Brain microvascular endothelial cell (primary cell): ENCODE measurements around the gene PIGN.

ENCODE experiments used
- DNase-seq: peaks from one replicate; pipeline ENCODE4 v3.0.0-alpha.2; 2020
- H3K27ac ChIP-seq: fragments of 250-450 bp; sonication (Bioruptor Pico); 2 replicates; pipeline ENCODE4 v1.5.1; 2020; ENCODE audit warnings: mild to moderate bottlenecking, moderate library complexity
- H3K27me3 ChIP-seq: fragments of 250-450 bp; sonication (Bioruptor Pico); replicated peaks from 2 replicates; pipeline ENCODE4 v1.5.1; 2020; ENCODE audit warnings: mild to moderate bottlenecking
- H3K36me3 ChIP-seq: fragments of 250-450 bp; sonication (Bioruptor Pico); replicated peaks from 2 replicates; pipeline ENCODE4 v1.5.1; 2020; ENCODE audit warnings: mild to moderate bottlenecking
- H3K4me3 ChIP-seq: 2 replicates; pipeline ENCODE4 v1.5.1; 2011; ENCODE audit warnings: low read depth, mild to moderate bottlenecking, control low read depth, low read length, moderate library complexity
- in situ Hi-C: cut with HindIII; loops from 2 replicates; pipeline ENCODE4 v1.10.0; 2017; ENCODE audit warnings: low sequenced_read_pairs, low pct_ligation_motif_present
- TF ChIP-seq, protein P1 (sequence below): IDR thresholded peaks from 2 replicates; pipeline ENCODE4 v1.5.1; 2011; ENCODE audit warnings: low read depth, mild to moderate bottlenecking, moderate library complexity, low read length, control low read depth, inconsistent platforms; ENCODE audit errors: missing control alignments

The PIGN gene

DNA sequence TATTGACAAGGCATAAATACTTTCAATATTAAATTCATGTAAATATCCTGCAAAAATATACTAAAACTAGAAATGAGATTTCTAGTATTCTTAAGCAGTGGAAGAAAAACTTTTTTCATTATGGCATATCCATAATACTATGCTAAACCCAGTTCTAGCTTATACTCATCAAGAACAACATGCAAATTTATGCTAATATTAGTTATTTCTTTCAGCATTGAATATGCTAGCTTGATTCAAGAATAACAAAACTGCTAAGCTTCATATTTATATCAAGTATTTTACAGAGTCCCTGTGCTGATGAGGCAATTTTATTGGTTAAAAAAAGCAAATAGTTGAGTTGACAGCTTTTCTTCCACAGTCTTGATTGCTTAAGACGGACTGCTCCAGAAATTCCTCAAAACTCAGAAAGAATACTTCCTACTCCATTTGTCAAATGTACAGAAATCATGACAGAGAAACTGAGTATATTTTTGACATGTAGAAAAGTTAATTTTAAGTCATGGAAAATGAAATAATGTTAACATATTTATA, 105.0 kb downstream of the PIGN start:
- H3K36me3 ChIP-seq = no peaks in the 10 kb centered on the region
- in situ Hi-C loops = no loop called here
- no peak overlapping the region for H3K27ac ChIP-seq
- H3K4me3 ChIP-seq = no peak overlapping the region
- DNase-seq = no peak
- no peaks in the 10 kb centered on the region for H3K27me3 ChIP-seq
- TF ChIP-seq, protein P1, sequence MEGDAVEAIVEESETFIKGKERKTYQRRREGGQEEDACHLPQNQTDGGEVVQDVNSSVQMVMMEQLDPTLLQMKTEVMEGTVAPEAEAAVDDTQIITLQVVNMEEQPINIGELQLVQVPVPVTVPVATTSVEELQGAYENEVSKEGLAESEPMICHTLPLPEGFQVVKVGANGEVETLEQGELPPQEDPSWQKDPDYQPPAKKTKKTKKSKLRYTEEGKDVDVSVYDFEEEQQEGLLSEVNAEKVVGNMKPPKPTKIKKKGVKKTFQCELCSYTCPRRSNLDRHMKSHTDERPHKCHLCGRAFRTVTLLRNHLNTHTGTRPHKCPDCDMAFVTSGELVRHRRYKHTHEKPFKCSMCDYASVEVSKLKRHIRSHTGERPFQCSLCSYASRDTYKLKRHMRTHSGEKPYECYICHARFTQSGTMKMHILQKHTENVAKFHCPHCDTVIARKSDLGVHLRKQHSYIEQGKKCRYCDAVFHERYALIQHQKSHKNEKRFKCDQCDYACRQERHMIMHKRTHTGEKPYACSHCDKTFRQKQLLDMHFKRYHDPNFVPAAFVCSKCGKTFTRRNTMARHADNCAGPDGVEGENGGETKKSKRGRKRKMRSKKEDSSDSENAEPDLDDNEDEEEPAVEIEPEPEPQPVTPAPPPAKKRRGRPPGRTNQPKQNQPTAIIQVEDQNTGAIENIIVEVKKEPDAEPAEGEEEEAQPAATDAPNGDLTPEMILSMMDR = no peak

DNA sequence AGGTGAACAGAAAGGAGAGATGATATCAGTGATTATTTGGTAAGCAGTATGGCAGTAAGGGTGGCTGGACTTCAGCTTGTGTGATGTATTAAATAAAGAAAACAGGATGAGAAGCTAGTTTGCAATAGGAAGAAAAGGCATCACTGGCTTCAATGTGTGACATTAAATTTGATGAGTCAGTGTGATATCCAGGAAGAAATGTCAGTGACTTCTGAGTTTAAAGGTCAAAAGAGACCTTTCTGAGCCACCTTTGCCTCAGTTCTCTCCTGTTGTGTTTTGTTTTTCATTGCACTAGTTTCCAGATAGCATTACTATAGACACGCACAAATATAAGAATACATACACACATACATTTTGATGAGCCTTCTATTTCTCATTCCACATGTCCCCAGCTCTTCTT, 105.6 kb downstream of the PIGN start:
- H3K36me3 ChIP-seq = no peaks in the 10 kb centered on the region
- no peak overlapping the region for H3K4me3 ChIP-seq
- no peak overlapping the region for H3K27ac ChIP-seq
- no peak for DNase-seq
- in situ Hi-C loops = no loop called here
- TF ChIP-seq, protein P1 = no peak
- H3K27me3 ChIP-seq = no peaks in the 10 kb centered on the region

DNA sequence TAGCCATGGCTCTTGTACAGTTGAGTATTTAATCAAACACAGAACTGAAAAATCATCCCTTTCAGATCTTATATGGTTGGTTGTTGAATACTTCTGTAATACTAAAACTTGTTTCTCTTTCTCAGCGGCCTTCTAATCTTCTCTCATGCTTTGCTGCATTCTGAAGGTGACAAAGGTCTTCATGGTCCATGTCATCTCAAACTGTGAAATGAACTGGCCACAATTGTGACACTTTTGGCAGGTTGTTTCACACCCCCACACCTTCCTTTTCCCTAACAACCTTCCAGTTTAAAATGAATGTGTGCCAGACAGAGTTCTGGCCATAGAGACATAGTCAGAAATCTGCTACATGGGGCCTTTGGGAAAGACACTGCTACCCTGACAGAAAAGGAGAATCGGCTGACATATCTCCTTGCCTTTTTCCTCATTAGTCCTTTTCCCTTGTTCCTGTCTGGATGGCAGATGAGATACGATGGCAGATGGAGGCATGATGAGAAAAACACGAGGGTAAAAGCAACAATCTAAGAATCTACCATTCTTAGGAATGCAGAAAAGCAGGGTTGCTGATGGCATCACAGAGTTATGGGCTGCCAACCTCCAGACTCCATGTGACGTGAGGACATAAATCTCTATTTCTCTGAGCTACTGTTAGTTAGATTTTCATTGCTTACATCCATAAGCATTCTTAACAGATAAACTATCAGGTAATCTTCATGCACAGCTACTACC, 106.5 kb downstream of the PIGN start:
- TF ChIP-seq, protein P1 = no peak
- DNase-seq = no peak
- Histone ChIP-seq H3K27ac (no peak overlapping the region), H3K4me3 (no peak overlapping the region), H3K27me3 (no peaks in the 10 kb centered on the region), H3K36me3 (no peaks in the 10 kb centered on the region)
- in situ Hi-C loops = no loop called here

DNA sequence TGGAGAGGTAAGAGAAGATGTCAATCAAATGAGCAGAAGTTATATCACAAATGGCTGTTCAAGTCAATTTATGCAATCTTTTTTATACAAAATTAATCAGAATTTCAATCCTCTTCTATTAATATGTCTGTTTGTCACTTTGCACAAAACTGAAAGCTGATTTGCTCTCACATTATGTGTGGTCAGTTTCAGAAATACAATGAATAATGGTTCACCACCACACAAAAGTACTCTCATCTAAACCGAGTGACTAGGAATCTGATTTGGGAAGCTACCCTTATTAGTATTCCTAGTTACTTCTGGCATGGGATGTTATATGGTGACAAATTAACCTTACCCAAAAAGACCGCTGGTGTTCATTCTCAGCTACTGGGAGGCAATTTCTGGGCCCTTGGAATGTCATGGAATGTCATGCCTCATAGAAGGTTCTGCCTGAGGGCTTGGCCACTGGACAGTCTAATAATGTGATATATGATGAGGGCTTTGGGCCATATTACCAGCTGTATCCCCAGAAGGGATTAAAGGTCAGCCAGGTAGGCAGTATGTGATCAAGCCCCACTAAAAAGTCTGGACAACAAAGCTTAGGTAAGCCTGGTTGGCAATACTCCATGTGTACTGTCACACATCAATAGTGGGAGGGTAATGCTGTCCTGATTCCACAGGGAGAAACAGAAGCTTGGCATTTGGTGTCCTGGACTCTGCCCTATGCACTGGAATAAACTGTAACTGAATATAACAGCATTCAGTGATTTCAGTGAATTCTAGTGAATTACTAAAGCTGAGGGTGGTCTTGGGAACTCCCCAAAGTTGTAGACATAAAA, 113.2 kb downstream of the PIGN start:
- no peak for DNase-seq
- in situ Hi-C loops = no loop called here
- TF ChIP-seq, protein P1 = no peak

DNA sequence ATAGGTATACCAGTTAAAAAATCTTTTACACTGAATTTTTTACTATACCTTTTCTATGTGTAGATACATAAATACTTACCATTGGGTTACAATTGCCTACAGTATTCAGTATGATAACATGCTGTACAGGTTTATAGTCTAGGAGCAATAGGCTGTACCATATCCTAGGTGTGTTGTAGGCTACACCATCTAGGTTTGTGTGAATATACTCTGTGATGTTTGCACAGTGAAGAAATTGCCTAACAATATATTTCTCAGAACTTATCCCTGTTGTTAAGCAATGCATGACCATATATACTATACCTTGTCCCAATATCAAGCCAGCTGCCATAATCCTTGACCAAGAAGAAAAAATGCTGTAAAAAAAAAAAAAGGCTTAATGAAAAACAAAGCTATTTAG, 114.5 kb downstream of the PIGN start:
- TF ChIP-seq, protein P1 = no peak
- no peak overlapping the region for H3K27ac ChIP-seq
- in situ Hi-C loops = no loop called here
- no peak overlapping the region for H3K4me3 ChIP-seq
- no peaks in the 10 kb centered on the region for H3K36me3 ChIP-seq
- no peaks in the 10 kb centered on the region for H3K27me3 ChIP-seq
- no peak for DNase-seq

More for the DNA sequence above, 113.2 kb downstream of the PIGN start:
- Histone ChIP-seq H3K27ac (no peak overlapping the region), H3K36me3 (no peaks in the 10 kb centered on the region), H3K4me3 (no peak overlapping the region), H3K27me3 (no peaks in the 10 kb centered on the region)
